GM23248 (cell line): ENCODE measurements around the gene CABCOCO1. TPM values are rescaled to one million over a fixed set of nuclear protein-coding genes. Genes with fewer than 3 reads are reported as not detected.

Experiments
- DNase-seq: peaks from one replicate; pipeline ENCODE4 v3.0.0-alpha.2; 2015
- H2AFZ ChIP-seq: fragments of 200-600 bp; sonication (generic); 2 replicates; pipeline ENCODE4 v1.6.1; 2016; ENCODE audit warnings: antibody characterized with exemption
- H3F3A ChIP-seq: fragments of 200-600 bp; sonication (generic); 2 replicates; pipeline ENCODE4 v1.6.1; 2016; ENCODE audit warnings: mild to moderate bottlenecking, antibody characterized with exemption, mixed run types; ENCODE audit not compliant: insufficient read depth
- H3K27ac ChIP-seq: fragments of 200-600 bp; sonication (generic); 2 replicates; pipeline ENCODE4 v1.5.1; 2016; ENCODE audit warnings: mild to moderate bottlenecking
- H3K27me3 ChIP-seq: fragments of 200-600 bp; sonication (generic); replicated peaks from 2 replicates; pipeline ENCODE4 v1.6.1; 2016; ENCODE audit warnings: mild to moderate bottlenecking; ENCODE audit not compliant: insufficient read depth
- H3K36me3 ChIP-seq: fragments of 200-600 bp; sonication (generic); 2 replicates; pipeline ENCODE4 v1.6.1; 2016; ENCODE audit warnings: low read depth, mild to moderate bottlenecking
- H3K4me1 ChIP-seq: fragments of 200-600 bp; sonication (generic); 2 replicates; pipeline ENCODE4 v1.6.1; 2016; ENCODE audit warnings: mild to moderate bottlenecking; ENCODE audit not compliant: insufficient read depth
- H3K4me2 ChIP-seq: fragments of 200-600 bp; sonication (generic); one replicate; pipeline ENCODE4 v1.6.1; 2016; ENCODE audit warnings: mild to moderate bottlenecking; ENCODE audit not compliant: unreplicated experiment
- H3K4me3 ChIP-seq: fragments of 200-600 bp; sonication (generic); 2 replicates; pipeline ENCODE4 v1.5.1; 2016; ENCODE audit warnings: mild to moderate bottlenecking
- H3K79me2 ChIP-seq: fragments of 200-600 bp; sonication (generic); 2 replicates; pipeline ENCODE4 v1.6.1; 2016; ENCODE audit warnings: mild to moderate bottlenecking; ENCODE audit not compliant: insufficient read depth
- H3K9ac ChIP-seq: fragments of 200-600 bp; sonication (generic); 2 replicates; pipeline ENCODE4 v1.6.1; 2016; ENCODE audit warnings: mild to moderate bottlenecking
- H3K9me2 ChIP-seq: fragments of 200-600 bp; sonication (generic); 2 replicates; pipeline ENCODE4 v1.6.1; 2016; ENCODE audit warnings: mixed run types, mild to moderate bottlenecking, moderate library complexity; ENCODE audit not compliant: insufficient read depth
- H3K9me3 ChIP-seq: fragments of 200-600 bp; sonication (generic); one replicate; pipeline ENCODE4 v1.6.1; 2017; ENCODE audit warnings: low read depth
- H4K20me1 ChIP-seq: fragments of 200-600 bp; sonication (generic); 2 replicates; pipeline ENCODE4 v1.6.0; 2016; ENCODE audit not compliant: insufficient read depth
- EZH2 ChIP-seq: fragments of 200-600 bp; sonication (generic); IDR thresholded peaks from 2 replicates; pipeline ENCODE4 v1.6.1; 2018; ENCODE audit warnings: antibody characterized with exemption, mild to moderate bottlenecking; ENCODE audit not compliant: insufficient read depth, poor library complexity, severe bottlenecking
- EZH2phosphoT487 ChIP-seq: fragments of 200-600 bp; sonication (generic); IDR thresholded peaks from 2 replicates; pipeline ENCODE4 v1.6.1; 2018; ENCODE audit warnings: antibody characterized with exemption, moderate library complexity, mild to moderate bottlenecking, low read depth; ENCODE audit not compliant: insufficient read depth
- WGBS, 2 experiments: methylation state at CpG; one replicate each; pipeline ENCODE4 v1.1.6; 2015 to 2017; ENCODE audit warnings: low lambda C conversion rate in 2 of 2, low coverage in 1 of 2; ENCODE audit errors: missing lambda C conversion rate in 2 of 2; 5-methylcytosine and 5-hydroxymethylcytosine counted together
- in situ Hi-C: fragments of 300-500 bp; cut with MboI; formaldehyde crosslinking; loops from 2 replicates; pipeline ENCODE4 v1.15.0; 2020
- polyA plus RNA-seq: library from polyadenylated mRNA; unstranded; fragments of >200 nt; fragmentation: Nextera tagmentation; extraction: Ambion mirVana; gene quantifications from 2 replicates; pipeline ENCODE4 v1.2.1, GENCODE V29; 2016
- total RNA-seq: library from RNA; depleted of rRNA; stranded (reverse); fragments of >200 nt; shearing (Covaris generic); gene quantifications from 2 replicates; pipeline ENCODE4 v1.2.3, GENCODE V29; 2014

CABCOCO1 gene
- total and polyA plus RNA-seq, 2 experiments from 2014 or later, result 0.22 to 1.1 TPM

DNA sequence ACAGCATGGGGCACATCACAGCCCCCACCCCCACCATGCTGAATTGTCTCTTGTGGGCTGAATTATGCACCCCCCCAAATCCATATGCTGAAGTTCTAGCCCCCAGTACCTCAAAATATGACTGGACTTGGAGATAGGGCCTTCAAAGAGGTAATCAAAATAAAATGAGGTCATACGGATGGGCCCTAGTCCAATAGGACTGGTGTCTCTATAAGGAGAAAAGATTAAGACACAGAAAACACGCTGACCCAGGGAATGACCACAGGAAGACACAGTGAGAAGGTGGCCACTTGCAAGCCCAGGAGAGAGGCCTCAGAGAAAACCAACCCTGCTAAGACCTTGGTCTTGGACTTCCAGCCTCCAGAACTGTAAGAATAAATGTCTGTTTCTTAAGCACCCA lies 132.4 kb downstream of the CABCOCO1 start:
- H3K27me3 ChIP-seq, result no peaks in the 10 kb centered on the region
- peaks cover 19% of the 10 kb centered on the region for H3K4me1 ChIP-seq
- H3K36me3 ChIP-seq, result no peaks in the 10 kb centered on the region
- H3K79me2 ChIP-seq, result no peaks in the 10 kb centered on the region
- H3K9me2 ChIP-seq, result no peaks in the 10 kb centered on the region
- no peak overlapping the region for H3K4me2 ChIP-seq
- H2AFZ ChIP-seq, result no peak overlapping the region
- 91 to 96% methylated on average over 2 of the region's 2 CpGs for WGBS, 2 experiments
- in situ Hi-C loops, result no loop called here
- H3K27ac ChIP-seq, result no peak overlapping the region
- H3F3A ChIP-seq, result peaks cover 5% of the 10 kb centered on the region; the same call in 1 of the 2 replicates
- no peaks in the 10 kb centered on the region for H4K20me1 ChIP-seq
- no peak overlapping the region for H3K4me3 ChIP-seq
- no peak overlapping the region for H3K9ac ChIP-seq
- TF ChIP-seq EZH2 (no peak), EZH2phosphoT487 (no peak)
- no peak for DNase-seq
- no peaks in the 10 kb centered on the region for H3K9me3 ChIP-seq

DNA sequence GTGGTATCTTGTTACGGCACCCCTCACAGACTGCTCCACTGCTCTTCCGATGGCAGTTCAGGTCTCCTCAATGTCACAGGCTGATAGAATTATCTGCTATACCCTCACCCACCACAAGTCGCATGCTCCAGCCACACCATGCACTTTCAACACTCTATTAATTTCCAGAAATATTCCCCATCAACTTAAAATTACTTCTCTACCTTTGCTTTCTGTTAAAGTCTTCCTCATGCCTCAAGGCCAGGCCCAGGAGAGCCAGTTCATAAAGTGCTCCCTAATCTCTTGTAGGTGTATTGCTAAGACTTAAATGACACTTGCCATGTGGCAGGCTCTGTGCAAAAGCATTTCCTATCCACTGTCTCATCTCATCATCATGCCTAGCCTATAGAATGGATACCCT lies 132.8 kb downstream of the CABCOCO1 start:
- in situ Hi-C loops, result no loop called here
- H3K4me1 ChIP-seq, result peaks cover 19% of the 10 kb centered on the region
- no peak overlapping the region for H3K27ac ChIP-seq
- no peak for DNase-seq
- 96 to 98% methylated on average over 3 of the region's 3 CpGs for WGBS, 2 experiments
- H3F3A ChIP-seq, result peaks cover 5% of the 10 kb centered on the region; the same call in 1 of the 2 replicates
- no peaks in the 10 kb centered on the region for H3K36me3 ChIP-seq
- no peak overlapping the region for H2AFZ ChIP-seq
- TF ChIP-seq EZH2phosphoT487, result no peak
- TF ChIP-seq EZH2, result no peak
- H3K27me3 ChIP-seq, result no peaks in the 10 kb centered on the region
- no peaks in the 10 kb centered on the region for H3K9me2 ChIP-seq
- H4K20me1 ChIP-seq, result no peaks in the 10 kb centered on the region
- no peaks in the 10 kb centered on the region for H3K79me2 ChIP-seq
- no peak overlapping the region for H3K4me2 ChIP-seq
- no peak overlapping the region for H3K4me3 ChIP-seq
- H3K9me3 ChIP-seq, result no peaks in the 10 kb centered on the region
- H3K9ac ChIP-seq, result no peak overlapping the region

DNA sequence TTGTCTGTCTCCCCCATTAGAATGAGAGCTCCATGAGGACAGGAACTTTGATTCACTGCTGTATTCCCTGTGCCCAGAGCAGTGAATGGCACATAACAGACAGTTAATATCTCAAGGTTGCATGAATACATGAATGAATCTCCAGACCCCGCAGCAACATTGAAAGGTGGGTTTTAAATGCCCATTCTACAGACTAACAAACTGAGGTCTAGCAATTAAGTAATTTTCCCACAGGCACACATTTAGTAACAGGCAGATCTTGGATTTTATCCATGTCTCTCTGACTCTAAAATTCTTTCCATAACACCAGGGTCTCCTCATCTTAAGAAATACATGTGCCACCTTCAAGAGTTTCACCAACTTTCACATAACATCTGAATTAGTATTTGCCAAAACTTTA lies 134.1 kb downstream of the CABCOCO1 start:
- 82 to 90% methylated on average over 1 of the region's 1 CpG for WGBS, 2 experiments
- no peak overlapping the region for H3K9ac ChIP-seq

DNA sequence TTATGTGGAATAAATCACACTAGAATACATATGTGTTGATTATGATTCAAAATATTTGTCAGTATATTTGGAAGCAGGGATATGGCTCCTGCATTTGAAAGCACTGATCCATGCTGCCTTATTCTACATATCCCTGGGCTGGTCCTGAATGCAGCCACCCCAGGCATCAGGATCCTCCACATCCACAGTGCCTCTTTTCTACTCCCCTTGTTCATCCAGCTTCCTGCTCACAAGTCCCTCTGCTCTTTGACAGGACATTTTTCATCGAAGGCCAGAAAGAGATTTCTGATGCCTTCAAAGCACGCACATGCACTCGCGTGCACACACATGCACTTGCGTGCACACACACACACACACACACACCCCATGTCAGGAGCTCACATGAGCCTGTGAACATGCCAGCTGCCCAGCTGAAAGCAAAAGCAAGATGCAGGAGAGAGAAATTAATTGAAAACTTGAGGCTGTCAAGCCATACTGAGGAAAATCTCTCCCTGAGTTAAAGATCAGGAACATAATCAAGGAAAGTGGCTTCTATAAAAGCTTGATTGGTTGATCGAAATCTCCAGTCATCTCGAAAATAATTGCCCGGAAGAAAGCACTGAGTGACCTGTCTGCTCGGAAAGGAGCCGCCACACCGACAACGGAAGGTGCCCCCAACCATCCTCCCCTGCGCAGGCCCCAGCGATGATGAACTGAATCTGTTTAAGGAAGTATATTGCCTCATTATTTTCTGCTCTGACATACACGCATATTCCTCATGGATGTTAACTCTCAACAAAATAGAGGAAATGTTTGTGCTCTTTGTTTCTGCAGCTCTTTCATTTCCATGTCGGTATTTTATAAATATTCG lies 134.8 kb downstream of the CABCOCO1 start:
- in situ Hi-C loops, result no loop called here
- H3K9me3 ChIP-seq, result no peaks in the 10 kb centered on the region
- H3F3A ChIP-seq, result peaks cover 5% of the 10 kb centered on the region; the same call in 1 of the 2 replicates
- no peaks in the 10 kb centered on the region; the same call in 1 of the 2 replicates for H3K9me2 ChIP-seq
- no peak for TF ChIP-seq EZH2
- no peak for TF ChIP-seq EZH2phosphoT487
- no peak overlapping the region for H3K27ac ChIP-seq
- no peaks in the 10 kb centered on the region for H3K27me3 ChIP-seq
- H3K4me3 ChIP-seq, result no peak overlapping the region
- H3K36me3 ChIP-seq, result no peaks in the 10 kb centered on the region
- H3K4me2 ChIP-seq, result no peak overlapping the region
- H2AFZ ChIP-seq, result no peak overlapping the region
- H3K9ac ChIP-seq, result no peak overlapping the region
- no peaks in the 10 kb centered on the region for H4K20me1 ChIP-seq
- H3K79me2 ChIP-seq, result no peaks in the 10 kb centered on the region
- DNase-seq, result no peak
- 87% methylated on average over 17 of the region's 17 CpGs for WGBS, 2 experiments
- peaks cover 13% of the 10 kb centered on the region for H3K4me1 ChIP-seq

More for the DNA sequence above, 134.1 kb downstream of the CABCOCO1 start:
- no peak overlapping the region for H2AFZ ChIP-seq
- no peak overlapping the region for H3K4me3 ChIP-seq
- H3K9me3 ChIP-seq, result no peaks in the 10 kb centered on the region
- H3K4me2 ChIP-seq, result no peak overlapping the region
- peaks cover 5% of the 10 kb centered on the region; the same call in 1 of the 2 replicates for H3F3A ChIP-seq
- DNase-seq, result no peak
- peaks cover 13% of the 10 kb centered on the region for H3K4me1 ChIP-seq
- H3K79me2 ChIP-seq, result no peaks in the 10 kb centered on the region
- no peaks in the 10 kb centered on the region; the same call in 1 of the 2 replicates for H3K9me2 ChIP-seq
- H3K36me3 ChIP-seq, result no peaks in the 10 kb centered on the region
- in situ Hi-C loops, result no loop called here
- H3K27me3 ChIP-seq, result no peaks in the 10 kb centered on the region
- no peak overlapping the region for H3K27ac ChIP-seq
- H4K20me1 ChIP-seq, result no peaks in the 10 kb centered on the region
- TF ChIP-seq EZH2phosphoT487 (no peak), EZH2 (no peak)
